Common myeloid progenitor, CD34-positive (primary cell): Measurements from ENCODE around the gene SGSM1.

Experiments used
- CTCF ChIA-PET: fragments of 350-600 bp; sonication (Branson Sonifier 250); formaldehyde crosslinking; loops from one replicate; lab custom pipeline; 2021; ENCODE audit warnings: antibody characterized with exemption; lab: Charles Lee
- POLR2A ChIA-PET: fragments of 350-600 bp; sonication (Branson Sonifier 250); formaldehyde crosslinking; loops from one replicate; lab custom pipeline; 2021; ENCODE audit warnings: antibody characterized with exemption; lab: Charles Lee
- DNase-seq, 3 donors: peaks; one replicate each; pipeline versions ENCODE4 v3.0.0 to v3.0.0-alpha.2; 2013
- H3K27ac ChIP-seq, 2 experiments: 1 replicate in 1 of 2; 2 replicates in 1 of 2; pipeline ENCODE4 v1.7.0; 2013; ENCODE audit warnings: inconsistent platforms in 2 of 2, low read length in 2 of 2, mild to moderate bottlenecking in 2 of 2, low read depth in 1 of 2, moderate library complexity in 1 of 2; ENCODE audit not compliant: severe bottlenecking in 2 of 2, insufficient read depth in 1 of 2, poor library complexity in 1 of 2
- H3K27me3 ChIP-seq, 5 experiments: replicated peaks in 2 of 5; 1 replicate in 3 of 5; 2 replicates in 2 of 5; pipeline versions ENCODE4 v1.6.1 to v1.7.0; 2013; ENCODE audit warnings: low read length in 4 of 5, mild to moderate bottlenecking in 2 of 5, moderate library complexity in 2 of 5, inconsistent platforms in 1 of 5; ENCODE audit not compliant: insufficient read depth in 5 of 5, control insufficient read depth in 4 of 5
- H3K36me3 ChIP-seq, 4 experiments: 1 replicate in 2 of 4; 2 replicates in 2 of 4; pipeline versions ENCODE4 v1.6.1 to v1.7.0; 2013; ENCODE audit warnings: low read length in 3 of 4, control low read depth in 1 of 4, mild to moderate bottlenecking in 1 of 4; ENCODE audit not compliant: control insufficient read depth in 4 of 4, insufficient read depth in 4 of 4
- H3K4me1 ChIP-seq, 4 experiments: 1 replicate in 3 of 4; 2 replicates in 1 of 4; pipeline versions ENCODE4 v1.6.1 to v1.7.1; 2013; ENCODE audit warnings: low read length in 3 of 4, mild to moderate bottlenecking in 3 of 4, control low read depth in 1 of 4, inconsistent platforms in 1 of 4, moderate library complexity in 1 of 4; ENCODE audit not compliant: control insufficient read depth in 4 of 4, insufficient read depth in 4 of 4; ENCODE audit errors: control extremely low read depth in 1 of 4
- H3K4me3 ChIP-seq, 7 experiments: 1 replicate in 4 of 7; 2 replicates in 3 of 7; pipeline versions ENCODE4 v1.5.1 to v1.7.0; 2013; ENCODE audit warnings: mild to moderate bottlenecking in 7 of 7, low read length in 6 of 7, moderate library complexity in 6 of 7, inconsistent platforms in 2 of 7, low read depth in 2 of 7, control low read depth in 1 of 7; ENCODE audit not compliant: insufficient read depth in 4 of 7, control insufficient read depth in 1 of 7; ENCODE audit errors: extremely low read depth in 1 of 7
- H3K9me3 ChIP-seq, 5 experiments: 1 replicate in 4 of 5; 2 replicates in 1 of 5; pipeline versions ENCODE4 v1.6.1 to v1.7.1; 2013; ENCODE audit warnings: low read length in 4 of 5, mild to moderate bottlenecking in 2 of 5, inconsistent platforms in 1 of 5, low read depth in 1 of 5, moderate library complexity in 1 of 5; ENCODE audit not compliant: control insufficient read depth in 4 of 5, insufficient read depth in 2 of 5; ENCODE audit errors: control extremely low read depth in 1 of 5
- WGBS: methylation state at CpG from one replicate; pipeline ENCODE4 v1.1.5; 2013; ENCODE audit not compliant: insufficient coverage; 5-methylcytosine and 5-hydroxymethylcytosine counted together

SGSM1 gene

GRCh38 chr22:24791362-24791761, 14.6 kb upstream of the SGSM1 start:
- H3K36me3 ChIP-seq = no peaks in the 10 kb centered on the region
- no peak overlapping the region for H3K4me3 ChIP-seq
- 90% methylated on average over 2 of the region's 6 CpGs for WGBS
- ChIA-PET CTCF (interaction anchor here (1.3 kb wide), 1 partner anchor 11 kb away, joined by 7 read pairs; no protein-coding TSS in a partner anchor), POLR2A (no interaction called here)
- no peak for DNase-seq
- no peak overlapping the region for H3K27ac ChIP-seq
- H3K9me3 ChIP-seq = no peaks in the 10 kb centered on the region
- no peaks in the 10 kb centered on the region for H3K4me1 ChIP-seq
- H3K27me3 ChIP-seq = peaks cover 0 to 2% (median 0%) of the 10 kb centered on the region in 5 experiments

GRCh38 chr22:24796056-24796455, 10.0 kb upstream of the SGSM1 start:
- ChIA-PET CTCF (no interaction called here), POLR2A (no interaction called here)
- no peak overlapping the region for H3K27ac ChIP-seq
- no peaks in the 10 kb centered on the region for H3K4me1 ChIP-seq
- no peaks in the 10 kb centered on the region for H3K9me3 ChIP-seq
- no peaks in the 10 kb centered on the region for H3K36me3 ChIP-seq
- no peaks in the 10 kb centered on the region for H3K27me3 ChIP-seq
- no peak for DNase-seq
- 93% methylated on average over 2 of the region's 3 CpGs for WGBS
- no peak overlapping the region for H3K4me3 ChIP-seq

GRCh38 chr22:24796860-24797259, 9.2 kb upstream of the SGSM1 start:
- no peak for DNase-seq
- Histone ChIP-seq H3K27ac (no peak overlapping the region), H3K4me3 (no peak overlapping the region), H3K36me3 (no peaks in the 10 kb centered on the region), H3K27me3 (no peaks in the 10 kb centered on the region), H3K4me1 (no peaks in the 10 kb centered on the region), H3K9me3 (no peaks in the 10 kb centered on the region)
- 80% methylated on average over 4 of the region's 4 CpGs for WGBS
- CTCF ChIA-PET = no interaction called here
- POLR2A ChIA-PET = no interaction called here

- WGBS = 100% methylated on average over 4 of the region's 6 CpGs
These were observed 4.0 kb upstream of the SGSM1 start for GRCh38 chr22:24801901-24802465.

GRCh38 chr22:24803064-24803542, 2.9 kb upstream of the SGSM1 start:
- no peaks in the 10 kb centered on the region for H3K36me3 ChIP-seq
- peak; percentile 28 to 54 (median 42) for DNase-seq
- no peaks in the 10 kb centered on the region for H3K9me3 ChIP-seq
- no peak overlapping the region for H3K4me3 ChIP-seq
- 63% methylated on average over 3 of the region's 3 CpGs for WGBS
- ChIA-PET POLR2A (no interaction called here), CTCF (interaction anchor here (0.6 to 1.9 kb wide), 16 partner anchors 9 to 58 kb away, joined by 3 to 10 read pairs (median 4); no protein-coding TSS in a partner anchor)
- peaks cover 0 to 7% (median 4%) of the 10 kb centered on the region in 4 experiments for H3K4me1 ChIP-seq
- peaks cover 0 to 5% (median 0%) of the 10 kb centered on the region in 5 experiments for H3K27me3 ChIP-seq
- H3K27ac ChIP-seq = no peak overlapping the region

More at GRCh38 chr22:24801901-24802465, 4.0 kb upstream of the SGSM1 start:
- H3K36me3 ChIP-seq = no peaks in the 10 kb centered on the region
- H3K27me3 ChIP-seq = peaks cover 0 to 5% (median 0%) of the 10 kb centered on the region in 5 experiments
- peaks cover 0 to 7% (median 4%) of the 10 kb centered on the region in 4 experiments for H3K4me1 ChIP-seq
- no peak overlapping the region for H3K4me3 ChIP-seq
- no peak overlapping the region for H3K27ac ChIP-seq
- POLR2A ChIA-PET = no interaction called here
- H3K9me3 ChIP-seq = no peaks in the 10 kb centered on the region
- DNase-seq = no peak
- CTCF ChIA-PET = interaction anchor here (1.0 to 1.9 kb wide), 6 partner anchors 10 to 57 kb away, joined by 3 to 10 read pairs (median 6); no protein-coding TSS in a partner anchor

GRCh38 chr22:24806663-24807001, 621 bp downstream of the SGSM1 start:
- Histone ChIP-seq H3K9me3 (no peaks in the 10 kb centered on the region), H3K4me1 (peaks cover 0 to 15% (median 4%) of the 10 kb centered on the region in 4 experiments), H3K27ac (no peak overlapping the region), H3K27me3 (peaks cover 0 to 7% (median 0%) of the 10 kb centered on the region in 5 experiments), H3K36me3 (no peaks in the 10 kb centered on the region), H3K4me3 (peak overlapping the region in 5 of 7 experiments; percentile 26 to 80 (median 37))
- POLR2A ChIA-PET = no interaction called here
- CTCF ChIA-PET = no interaction called here
- DNase-seq = peak in 1 of 3 donors; percentile 11
- 49% methylated on average over 9 of the region's 11 CpGs for WGBS

- Histone ChIP-seq H3K4me1 (peaks cover 0 to 22% (median 6%) of the 10 kb centered on the region in 4 experiments), H3K27ac (no peak overlapping the region), H3K9me3 (no peaks in the 10 kb centered on the region), H3K36me3 (no peaks in the 10 kb centered on the region), H3K27me3 (peaks cover 0 to 7% (median 0%) of the 10 kb centered on the region in 5 experiments), H3K4me3 (no peak overlapping the region)
- DNase-seq = peak; percentile 22 to 51 (median 47)
- WGBS = 97% methylated on average over 8 of the region's 11 CpGs
- CTCF ChIA-PET = no interaction called here
- POLR2A ChIA-PET = no interaction called here
These were observed 1.4 kb downstream of the SGSM1 start for GRCh38 chr22:24807284-24807950.
